ENCODE measurements around the gene GRK5.

DNA sequence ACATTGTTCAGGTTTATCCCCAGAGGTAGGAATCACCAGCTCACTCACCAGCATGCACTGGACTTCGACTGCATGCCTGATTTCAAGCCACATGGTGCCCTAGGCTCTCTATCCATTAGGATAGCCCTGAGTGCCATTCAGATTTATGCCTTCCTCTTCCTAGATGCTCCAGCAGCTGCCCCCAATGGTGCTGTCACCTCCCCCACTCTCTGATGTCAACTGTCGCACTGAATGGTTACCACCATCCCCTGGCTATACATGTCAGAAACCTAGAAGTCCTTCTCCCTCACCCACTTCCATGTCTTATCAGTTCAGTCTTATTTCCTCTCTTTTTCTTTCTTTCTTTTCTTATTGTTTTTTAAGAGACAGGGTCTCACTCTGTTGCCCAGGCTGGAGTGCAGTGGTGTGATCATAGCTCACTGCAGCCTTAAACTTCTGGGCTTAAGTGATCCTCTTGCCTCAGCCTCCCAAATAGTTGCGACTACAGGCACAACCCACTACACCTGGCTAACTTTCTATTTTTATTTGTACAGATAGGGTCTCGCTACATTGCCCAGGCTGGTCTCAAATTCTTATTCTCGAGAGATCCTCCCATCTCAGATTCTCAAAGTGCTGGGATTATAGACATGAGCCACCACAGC, 44.8 kb upstream of the GRK5 start:
- TF ChIP-seq EZH2 (IDR thresholded peaks at IDR 0.05; ENCODE audit: borderline replicate concordance, low read length), result no peak
- TF ChIP-seq CTCF (conservative IDR thresholded peaks at IDR 0.05 in 1 of 2, IDR thresholded peaks at IDR 0.05 in 1 of 2; ENCODE audit: extremely low read depth in 1 of 2, insufficient read depth in 1 of 2, low read depth in 1 of 2, low read length in 2 of 2), result no peak

Data from mammary epithelial cell (primary cell).